ENCODE measurements around the gene NTN4. TPM values are rescaled to one million over a fixed set of nuclear protein-coding genes. Genes with fewer than 3 reads are reported as not detected.
"Not testable (repeated sequence)": the region's sequence is repeated elsewhere in the genome, so short reads cannot be mapped to it uniquely, and the experiment has no call there.

NTN4 gene
- polyA plus RNA-seq, 1 of the 3 experiments (the other 2 are of a cell fraction), result 0.08 TPM

DNA sequence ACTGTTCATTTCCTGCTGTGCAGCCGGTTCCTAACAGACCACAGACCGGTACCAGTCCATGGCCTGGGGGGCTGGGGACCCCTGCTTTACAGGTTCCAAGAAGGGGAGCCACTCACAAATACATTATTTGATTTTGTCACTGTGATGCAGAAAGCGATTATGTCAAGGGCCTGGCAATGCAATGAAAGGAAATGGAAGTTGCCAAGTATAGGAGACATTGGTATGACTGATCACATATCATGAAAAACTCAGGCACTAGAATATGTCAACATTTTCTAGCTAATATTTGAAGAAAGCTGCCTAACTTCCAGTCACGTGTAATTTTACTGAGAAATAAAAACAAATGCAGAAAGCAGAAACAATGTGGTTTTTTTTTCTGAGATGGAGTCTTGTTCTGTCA, 170.4 kb downstream of the NTN4 start:
- CTCF ChIA-PET, result interaction anchor here (0.6 to 0.8 kb wide), 2 partner anchors 26 to 378 kb away, joined by 3 read pairs; no protein-coding TSS in a partner anchor
- Histone ChIP-seq H3K27ac (ENCODE audit: low read depth in 2 of 2, low read length in 1 of 2) (no peak overlapping the region), H3K9ac (no peak overlapping the region), H3K36me3 (replicated peaks in 1 of 2; ENCODE audit: control insufficient read depth in 1 of 2, insufficient read depth in 2 of 2, low read length in 1 of 2) (no peaks in the 10 kb centered on the region), H3K4me1 (ENCODE audit: control insufficient read depth in 1 of 2, insufficient read depth in 2 of 2, low read depth in 1 of 2, low read length in 1 of 2) (no peaks in the 10 kb centered on the region), H3K4me2 (no peak overlapping the region), H3K4me3 (ENCODE audit: low read depth in 2 of 2, low read length in 1 of 2) (no peak overlapping the region), H3K79me2 (ENCODE audit: insufficient read depth) (no peaks in the 10 kb centered on the region), H3K9me2 (no peaks in the 10 kb centered on the region), H4K20me1 (ENCODE audit: insufficient read depth) (no peaks in the 10 kb centered on the region), H3F3A (replicated peaks; ENCODE audit: insufficient read depth) (no peaks in the 10 kb centered on the region), H2AFZ (ENCODE audit: low read depth) (no peak overlapping the region), H3K9me3 (no peaks in the 10 kb centered on the region), H3K27me3 (ENCODE audit: insufficient read depth) (no peaks in the 10 kb centered on the region)
- 46% methylated on average over 4 of the region's 4 CpGs for WGBS (ENCODE audit: low lambda C conversion rate)
- no peak for DNase-seq
- POLR2A ChIA-PET, result no interaction called here
- TF ChIP-seq, protein P1, sequence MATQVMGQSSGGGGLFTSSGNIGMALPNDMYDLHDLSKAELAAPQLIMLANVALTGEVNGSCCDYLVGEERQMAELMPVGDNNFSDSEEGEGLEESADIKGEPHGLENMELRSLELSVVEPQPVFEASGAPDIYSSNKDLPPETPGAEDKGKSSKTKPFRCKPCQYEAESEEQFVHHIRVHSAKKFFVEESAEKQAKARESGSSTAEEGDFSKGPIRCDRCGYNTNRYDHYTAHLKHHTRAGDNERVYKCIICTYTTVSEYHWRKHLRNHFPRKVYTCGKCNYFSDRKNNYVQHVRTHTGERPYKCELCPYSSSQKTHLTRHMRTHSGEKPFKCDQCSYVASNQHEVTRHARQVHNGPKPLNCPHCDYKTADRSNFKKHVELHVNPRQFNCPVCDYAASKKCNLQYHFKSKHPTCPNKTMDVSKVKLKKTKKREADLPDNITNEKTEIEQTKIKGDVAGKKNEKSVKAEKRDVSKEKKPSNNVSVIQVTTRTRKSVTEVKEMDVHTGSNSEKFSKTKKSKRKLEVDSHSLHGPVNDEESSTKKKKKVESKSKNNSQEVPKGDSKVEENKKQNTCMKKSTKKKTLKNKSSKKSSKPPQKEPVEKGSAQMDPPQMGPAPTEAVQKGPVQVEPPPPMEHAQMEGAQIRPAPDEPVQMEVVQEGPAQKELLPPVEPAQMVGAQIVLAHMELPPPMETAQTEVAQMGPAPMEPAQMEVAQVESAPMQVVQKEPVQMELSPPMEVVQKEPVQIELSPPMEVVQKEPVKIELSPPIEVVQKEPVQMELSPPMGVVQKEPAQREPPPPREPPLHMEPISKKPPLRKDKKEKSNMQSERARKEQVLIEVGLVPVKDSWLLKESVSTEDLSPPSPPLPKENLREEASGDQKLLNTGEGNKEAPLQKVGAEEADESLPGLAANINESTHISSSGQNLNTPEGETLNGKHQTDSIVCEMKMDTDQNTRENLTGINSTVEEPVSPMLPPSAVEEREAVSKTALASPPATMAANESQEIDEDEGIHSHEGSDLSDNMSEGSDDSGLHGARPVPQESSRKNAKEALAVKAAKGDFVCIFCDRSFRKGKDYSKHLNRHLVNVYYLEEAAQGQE (IDR thresholded peaks at IDR 0.05; ENCODE audit: low read depth, low read length), result no peak
- TF ChIP-seq NRF1 (IDR thresholded peaks at IDR 0.05; ENCODE audit: low read depth, low read length), result no peak
- no peak for TF ChIP-seq RXRA (IDR thresholded peaks at IDR 0.05; ENCODE audit: borderline replicate concordance, low read depth)
- TF ChIP-seq YY1 (IDR thresholded peaks at IDR 0.05; ENCODE audit: low read depth), result no peak
- no peak for TF ChIP-seq TEAD4 (IDR thresholded peaks at IDR 0.05; ENCODE audit: borderline replicate concordance, insufficient read depth)

DNA sequence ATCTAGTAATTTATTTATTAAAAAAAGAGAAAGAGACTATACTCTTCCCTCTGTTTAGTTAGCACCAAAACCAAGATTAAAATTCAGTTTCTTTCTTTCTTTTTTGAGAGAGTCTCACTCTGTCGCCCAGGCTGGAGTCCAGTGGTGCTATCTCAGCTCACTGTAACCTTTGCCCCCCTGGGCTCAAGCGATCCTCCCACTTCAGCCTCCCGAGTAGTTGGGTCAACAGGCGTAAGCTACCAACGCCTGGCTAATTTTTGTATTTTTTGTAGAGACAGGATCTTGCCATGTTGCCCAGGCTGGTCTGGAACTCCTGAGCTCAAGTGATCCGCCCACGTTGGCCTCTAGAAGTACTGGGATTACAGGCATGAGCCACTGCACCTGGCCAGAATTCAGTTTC, 174.1 kb downstream of the NTN4 start:
- H3K4me3 ChIP-seq (ENCODE audit: low read depth in 2 of 2, low read length in 1 of 2); H3F3A ChIP-seq (replicated peaks; ENCODE audit: insufficient read depth); H3K79me2 ChIP-seq (ENCODE audit: insufficient read depth); DNase-seq; POLR2A ChIA-PET; H3K9me3 ChIP-seq; H3K4me2 ChIP-seq; H2AFZ ChIP-seq (ENCODE audit: low read depth); H4K20me1 ChIP-seq (ENCODE audit: insufficient read depth); H3K27ac ChIP-seq (ENCODE audit: low read depth in 2 of 2, low read length in 1 of 2); H3K9me2 ChIP-seq; H3K4me1 ChIP-seq (ENCODE audit: control insufficient read depth in 1 of 2, insufficient read depth in 2 of 2, low read depth in 1 of 2, low read length in 1 of 2); H3K36me3 ChIP-seq (replicated peaks in 1 of 2; ENCODE audit: control insufficient read depth in 1 of 2, insufficient read depth in 2 of 2, low read length in 1 of 2); H3K27me3 ChIP-seq (ENCODE audit: insufficient read depth); H3K9ac ChIP-seq: not testable (repeated sequence)
- 52% methylated on average over 5 of the region's 7 CpGs for WGBS (ENCODE audit: low lambda C conversion rate)
- CTCF ChIA-PET, result interaction anchor here (1.0 kb wide), 1 partner anchor 37 kb away, joined by 3 read pairs; no protein-coding TSS in a partner anchor

DNA sequence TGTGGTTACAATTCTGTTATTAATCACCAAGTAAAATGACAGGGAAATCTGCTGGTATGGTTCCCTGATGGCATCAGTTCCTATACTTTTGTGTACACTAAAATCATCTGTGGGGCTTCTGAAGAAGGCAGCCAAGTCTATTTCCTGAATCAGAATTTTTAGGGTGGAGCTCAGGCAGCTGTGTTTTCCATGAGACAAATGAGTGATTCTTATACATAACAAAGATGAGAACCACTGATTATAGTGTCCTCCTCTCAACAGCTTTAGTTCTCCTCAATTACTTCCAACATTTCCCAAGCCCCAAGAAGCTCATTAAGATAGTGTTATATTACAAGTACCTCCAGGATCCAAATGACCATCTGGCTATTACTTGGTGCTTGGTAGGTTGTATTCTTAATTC, 174.8 kb downstream of the NTN4 start:
- no peaks in the 10 kb centered on the region for H4K20me1 ChIP-seq (ENCODE audit: insufficient read depth)
- H3K27me3 ChIP-seq (ENCODE audit: insufficient read depth), result no peaks in the 10 kb centered on the region
- H3K4me2 ChIP-seq, result no peak overlapping the region
- H3K4me3 ChIP-seq (ENCODE audit: low read depth in 2 of 2, low read length in 1 of 2), result no peak overlapping the region
- no peaks in the 10 kb centered on the region for H3F3A ChIP-seq (replicated peaks; ENCODE audit: insufficient read depth)
- CTCF ChIA-PET, result interaction anchor here (1.0 kb wide), 1 partner anchor 36 kb away, joined by 3 read pairs; no protein-coding TSS in a partner anchor
- no peak overlapping the region for H2AFZ ChIP-seq (ENCODE audit: low read depth)
- H3K9me3 ChIP-seq, result no peaks in the 10 kb centered on the region
- DNase-seq, result no peak
- no peaks in the 10 kb centered on the region for H3K9me2 ChIP-seq
- H3K79me2 ChIP-seq (ENCODE audit: insufficient read depth), result no peaks in the 10 kb centered on the region
- no peak overlapping the region for H3K27ac ChIP-seq (ENCODE audit: low read depth in 2 of 2, low read length in 1 of 2)
- POLR2A ChIA-PET, result no interaction called here
- no peaks in the 10 kb centered on the region for H3K4me1 ChIP-seq (ENCODE audit: control insufficient read depth in 1 of 2, insufficient read depth in 2 of 2, low read depth in 1 of 2, low read length in 1 of 2)
- H3K9ac ChIP-seq, result no peak overlapping the region
- H3K36me3 ChIP-seq (replicated peaks in 1 of 2; ENCODE audit: control insufficient read depth in 1 of 2, insufficient read depth in 2 of 2, low read length in 1 of 2), result no peaks in the 10 kb centered on the region
- TF ChIP-seq, protein P2, sequence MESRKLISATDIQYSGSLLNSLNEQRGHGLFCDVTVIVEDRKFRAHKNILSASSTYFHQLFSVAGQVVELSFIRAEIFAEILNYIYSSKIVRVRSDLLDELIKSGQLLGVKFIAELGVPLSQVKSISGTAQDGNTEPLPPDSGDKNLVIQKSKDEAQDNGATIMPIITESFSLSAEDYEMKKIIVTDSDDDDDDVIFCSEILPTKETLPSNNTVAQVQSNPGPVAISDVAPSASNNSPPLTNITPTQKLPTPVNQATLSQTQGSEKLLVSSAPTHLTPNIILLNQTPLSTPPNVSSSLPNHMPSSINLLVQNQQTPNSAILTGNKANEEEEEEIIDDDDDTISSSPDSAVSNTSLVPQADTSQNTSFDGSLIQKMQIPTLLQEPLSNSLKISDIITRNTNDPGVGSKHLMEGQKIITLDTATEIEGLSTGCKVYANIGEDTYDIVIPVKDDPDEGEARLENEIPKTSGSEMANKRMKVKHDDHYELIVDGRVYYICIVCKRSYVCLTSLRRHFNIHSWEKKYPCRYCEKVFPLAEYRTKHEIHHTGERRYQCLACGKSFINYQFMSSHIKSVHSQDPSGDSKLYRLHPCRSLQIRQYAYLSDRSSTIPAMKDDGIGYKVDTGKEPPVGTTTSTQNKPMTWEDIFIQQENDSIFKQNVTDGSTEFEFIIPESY (IDR thresholded peaks at IDR 0.05; ENCODE audit: borderline replicate concordance, low read depth), result no peak
- no peak for TF ChIP-seq EZH2phosphoT487 (IDR thresholded peaks at IDR 0.05; ENCODE audit: borderline replicate concordance, low read depth)
- TF ChIP-seq, protein P3, sequence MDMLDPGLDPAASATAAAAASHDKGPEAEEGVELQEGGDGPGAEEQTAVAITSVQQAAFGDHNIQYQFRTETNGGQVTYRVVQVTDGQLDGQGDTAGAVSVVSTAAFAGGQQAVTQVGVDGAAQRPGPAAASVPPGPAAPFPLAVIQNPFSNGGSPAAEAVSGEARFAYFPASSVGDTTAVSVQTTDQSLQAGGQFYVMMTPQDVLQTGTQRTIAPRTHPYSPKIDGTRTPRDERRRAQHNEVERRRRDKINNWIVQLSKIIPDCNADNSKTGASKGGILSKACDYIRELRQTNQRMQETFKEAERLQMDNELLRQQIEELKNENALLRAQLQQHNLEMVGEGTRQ (IDR thresholded peaks at IDR 0.05; ENCODE audit: borderline replicate concordance, low read depth, low read length), result no peak
- no peak for TF ChIP-seq RXRA (IDR thresholded peaks at IDR 0.05; ENCODE audit: borderline replicate concordance, low read depth)
